Omental fat pad (tissue), 4 donors: ENCODE data around the gene GCK. TPM values are rescaled to one million over a fixed set of nuclear protein-coding genes. Genes with fewer than 3 reads are reported as not detected.

ENCODE experiments used
- ATAC-seq: fragments of 150-250 bp; one replicate; pipeline ENCODE4 v1.9.1; 2016; ENCODE audit warnings: mild to moderate bottlenecking, moderate library complexity; ENCODE audit not compliant: low FRiP score
- DNase-seq: peaks from one replicate; pipeline ENCODE4 v3.0.0-alpha.2; 2019; ENCODE audit warnings: low spot score
- total RNA-seq, 4 donors: library from RNA; depleted of rRNA; stranded (reverse); fragments of >200 nt; gene quantifications; one replicate each; pipeline ENCODE4 v1.1.0, GENCODE V29; 2016
- TF ChIP-seq, protein P1 (sequence below), 3 donors: fragments of 450-650 bp; IDR thresholded peaks; one replicate each; pipeline ENCODE4 v1.5.1; 2016 to 2017; ENCODE audit warnings: antibody characterized with exemption in 3 of 3, mild to moderate bottlenecking in 3 of 3, moderate library complexity in 2 of 3

Gene GCK
- total RNA-seq, 4 donors from 2014 or later, result 0.38 to 3.9 (median 1.1) TPM

DNA sequence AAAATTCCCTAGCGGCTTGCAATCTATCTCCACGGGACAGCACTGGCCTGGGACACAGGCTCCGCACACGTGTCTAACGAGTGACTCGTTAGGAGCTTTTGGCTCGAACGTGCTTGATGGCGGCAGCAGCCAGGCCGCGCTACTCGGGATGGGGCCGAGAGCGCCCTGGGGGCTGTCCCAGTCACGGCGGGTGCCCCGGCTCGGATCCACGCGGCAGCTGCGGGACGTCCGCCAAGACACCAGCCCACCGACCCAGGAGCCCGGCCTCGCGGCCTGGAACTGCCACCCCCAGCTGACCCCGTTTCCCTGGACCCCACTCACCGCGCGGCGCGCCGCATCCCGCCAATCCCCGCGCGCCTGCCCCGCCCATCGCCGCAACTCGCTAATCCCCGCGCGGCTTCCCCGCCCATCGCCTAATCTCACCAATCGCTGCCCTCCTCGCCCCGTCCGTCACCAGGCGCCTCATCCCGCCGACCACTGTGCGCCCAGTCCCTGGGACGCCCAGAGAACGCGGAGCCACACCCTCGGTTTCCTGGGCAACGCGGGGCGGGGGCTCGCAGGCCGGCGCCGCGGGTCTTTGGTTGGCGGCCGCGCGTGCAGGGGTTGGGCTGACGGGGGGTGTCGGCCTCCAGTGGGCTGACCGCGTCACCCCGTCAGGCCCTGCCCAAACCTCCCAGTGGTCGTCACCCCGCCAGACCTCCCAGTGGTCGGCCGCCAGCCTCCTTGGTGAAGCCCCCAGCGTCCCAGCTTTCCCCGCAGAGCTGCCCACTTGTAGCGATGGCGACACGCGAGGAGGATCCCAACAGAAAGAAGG lies 65.8 kb downstream of the GCK start, which contains the start of gene POLD2:
TSS of gene POLD2 (minus strand) at position 359 of the 814 bp plus-strand sequence. CDS start 1,495 bp downstream, outside the sequence.
- TF ChIP-seq, protein P1, sequence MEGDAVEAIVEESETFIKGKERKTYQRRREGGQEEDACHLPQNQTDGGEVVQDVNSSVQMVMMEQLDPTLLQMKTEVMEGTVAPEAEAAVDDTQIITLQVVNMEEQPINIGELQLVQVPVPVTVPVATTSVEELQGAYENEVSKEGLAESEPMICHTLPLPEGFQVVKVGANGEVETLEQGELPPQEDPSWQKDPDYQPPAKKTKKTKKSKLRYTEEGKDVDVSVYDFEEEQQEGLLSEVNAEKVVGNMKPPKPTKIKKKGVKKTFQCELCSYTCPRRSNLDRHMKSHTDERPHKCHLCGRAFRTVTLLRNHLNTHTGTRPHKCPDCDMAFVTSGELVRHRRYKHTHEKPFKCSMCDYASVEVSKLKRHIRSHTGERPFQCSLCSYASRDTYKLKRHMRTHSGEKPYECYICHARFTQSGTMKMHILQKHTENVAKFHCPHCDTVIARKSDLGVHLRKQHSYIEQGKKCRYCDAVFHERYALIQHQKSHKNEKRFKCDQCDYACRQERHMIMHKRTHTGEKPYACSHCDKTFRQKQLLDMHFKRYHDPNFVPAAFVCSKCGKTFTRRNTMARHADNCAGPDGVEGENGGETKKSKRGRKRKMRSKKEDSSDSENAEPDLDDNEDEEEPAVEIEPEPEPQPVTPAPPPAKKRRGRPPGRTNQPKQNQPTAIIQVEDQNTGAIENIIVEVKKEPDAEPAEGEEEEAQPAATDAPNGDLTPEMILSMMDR (IDR thresholded peaks at IDR 0.05), result no peak
- ATAC-seq, result peak; percentile 98
- DNase-seq, result peak; percentile 85

DNA sequence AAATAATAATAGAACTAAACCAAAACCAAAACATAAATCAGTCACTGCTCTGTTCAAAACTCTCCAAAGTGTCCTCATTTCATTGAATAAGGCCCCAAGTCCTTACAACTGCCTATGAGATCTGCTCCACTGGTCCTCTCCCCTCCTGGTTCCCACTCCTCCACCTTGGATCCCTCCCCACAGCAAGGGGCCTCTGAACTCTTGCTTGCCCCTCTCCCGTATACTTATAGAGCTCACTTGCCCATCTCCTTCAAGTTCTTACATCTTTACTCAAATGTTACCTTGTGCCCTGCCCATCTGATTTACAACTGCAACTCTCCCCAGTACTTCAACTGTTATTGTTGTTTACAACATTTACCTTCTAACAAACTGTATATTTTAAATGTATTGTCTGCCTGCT lies 66.7 kb downstream of the GCK start:
- DNase-seq, result no peak
- TF ChIP-seq, protein P1 (IDR thresholded peaks at IDR 0.05), result no peak
- no peak for ATAC-seq

DNA sequence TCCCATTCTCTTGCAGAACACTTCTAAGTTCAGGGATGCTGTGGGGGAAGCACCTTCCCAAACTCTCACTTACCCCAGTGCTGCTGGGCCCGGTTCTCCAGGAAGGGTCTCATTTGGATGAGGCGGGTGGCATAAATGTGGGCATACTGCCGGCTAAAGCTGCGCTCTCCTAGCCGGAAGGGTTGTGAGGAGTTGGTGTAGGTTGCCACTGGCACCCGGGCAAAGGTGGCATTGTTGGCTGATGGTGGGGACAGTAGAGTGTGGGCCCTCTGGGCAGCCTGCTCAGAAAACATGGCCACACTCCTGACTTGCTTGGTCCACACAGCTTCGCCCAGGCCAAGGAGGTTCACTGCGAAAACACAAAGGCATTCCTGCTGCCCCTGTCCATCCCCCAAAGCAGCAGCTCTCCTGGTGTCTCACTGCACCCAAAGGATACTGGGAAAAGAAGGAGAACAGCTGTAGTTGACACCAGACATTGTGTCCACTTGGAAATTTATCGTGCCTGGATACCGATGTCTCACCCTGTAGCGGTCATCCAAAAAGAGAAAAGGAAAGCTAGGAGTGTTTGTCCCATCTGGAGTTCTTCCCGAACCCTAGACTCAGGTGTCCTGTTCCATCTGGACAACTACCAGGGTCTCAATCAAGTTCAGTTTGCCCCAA lies 67.3 kb downstream of the GCK start:
- DNase-seq (no peak), ATAC-seq (no peak)
- TF ChIP-seq, protein P1 (IDR thresholded peaks at IDR 0.05), result no peak

- DNase-seq, result no peak
Measured at GRCh38 chr7:44120395-44120794, 68.8 kb downstream of the GCK start.

DNA sequence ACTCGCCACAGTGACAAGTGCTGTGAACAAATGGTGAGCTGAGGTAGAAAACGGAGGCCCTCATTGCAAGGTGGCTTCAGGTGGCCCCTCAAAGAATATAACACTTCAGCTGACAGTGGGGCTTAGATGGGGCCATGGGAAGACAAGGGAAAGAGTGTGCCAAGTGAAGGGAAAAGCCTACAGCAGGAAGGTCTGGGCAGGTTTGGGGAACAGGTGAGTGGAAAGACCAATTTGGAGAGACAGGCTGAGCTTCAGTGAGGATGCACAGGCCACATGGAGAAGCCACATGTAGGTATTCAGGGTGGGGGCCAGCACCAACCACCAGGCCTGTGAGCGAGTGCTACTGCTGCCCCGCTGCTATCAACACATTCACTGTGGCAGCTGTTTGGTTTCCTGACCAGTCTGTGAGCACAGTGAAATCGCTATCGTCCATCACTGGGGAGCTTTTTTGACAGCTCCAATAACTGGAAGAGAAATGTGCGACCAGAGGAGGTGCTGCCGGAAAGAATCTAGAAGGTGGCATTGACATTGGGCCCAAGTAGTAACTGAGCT lies 69.3 kb downstream of the GCK start:
- DNase-seq, result no peak
- ATAC-seq, result no peak
- TF ChIP-seq, protein P1 (IDR thresholded peaks at IDR 0.05), result no peak

More at GRCh38 chr7:44120395-44120794, 68.8 kb downstream of the GCK start:
- ATAC-seq, result no peak
- TF ChIP-seq, protein P1 (IDR thresholded peaks at IDR 0.05), result no peak

DNA sequence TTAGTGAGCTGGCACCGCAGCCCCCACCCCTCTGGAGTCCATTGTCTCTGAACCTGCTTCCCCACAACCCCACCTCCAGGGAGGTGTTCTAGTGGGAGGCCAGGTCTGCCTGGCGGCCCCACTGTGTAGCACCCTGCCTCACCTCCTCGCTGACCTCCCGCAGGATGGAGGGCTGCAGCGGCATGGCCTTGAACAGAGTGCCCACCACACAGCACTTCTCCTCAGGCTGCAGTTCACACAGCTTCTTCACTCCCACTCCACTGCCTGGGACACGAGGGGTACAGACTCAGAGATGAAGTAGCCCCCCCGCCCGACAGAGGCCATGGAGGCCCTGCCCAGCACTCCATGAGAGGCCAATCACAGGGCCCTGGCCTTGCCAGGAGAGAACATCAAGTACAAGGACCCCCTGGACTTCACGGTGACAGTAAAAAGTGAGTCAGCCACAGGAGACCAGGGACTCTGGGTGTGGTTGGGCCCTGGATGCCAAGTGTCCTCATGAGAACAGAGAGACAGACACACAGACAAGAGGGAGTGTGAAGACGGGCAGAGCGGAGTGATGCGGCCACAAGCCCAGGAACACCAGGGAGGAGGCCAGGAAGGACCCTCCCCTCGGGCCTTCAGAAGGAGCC lies 71.3 kb downstream of the GCK start:
- DNase-seq (no peak), ATAC-seq (no peak)
- TF ChIP-seq, protein P1 (IDR thresholded peaks at IDR 0.05), result no peak
